ENCODE measurements around the gene HOXD4. TPM values are rescaled to one million over a fixed set of nuclear protein-coding genes. Genes with fewer than 3 reads are reported as not detected.

Gene HOXD4
- total RNA-seq, 2 experiments from 2014 or later = not detected

GRCh38 chr2:176138526-176138922 lies 12.8 kb upstream of the HOXD4 start:
- no peak overlapping the region for H3K4me3 ChIP-seq (ENCODE audit: low read length)
- ATAC-seq (ENCODE audit: poor library complexity) (no peak), DNase-seq (no peak)
- no peaks in the 10 kb centered on the region for H3K36me3 ChIP-seq (ENCODE audit: insufficient read depth, low read length)
- H3K4me1 ChIP-seq (ENCODE audit: insufficient read depth, low read length) = peaks cover 36% of the 10 kb centered on the region
- ChIA-PET POLR2A (interaction anchor here (1.0 to 1.2 kb wide), 2 partner anchors 11 to 316 kb away, joined by 3 read pairs; no protein-coding TSS in a partner anchor), CTCF (interaction anchor here (1.1 to 1.4 kb wide), 2 partner anchors 12 to 317 kb away, joined by 3 to 5 read pairs; no protein-coding TSS in a partner anchor)
- Mint-ChIP-seq H3K4me1 (ENCODE audit: low read depth) (peaks cover 41% of the 10 kb centered on the region), H3K9me3 (peaks cover 4% of the 10 kb centered on the region), H3K4me3 (peak overlapping the region; percentile 60), H3K27ac (no peak overlapping the region), H3K36me3 (ENCODE audit: low read depth) (peaks cover 3% of the 10 kb centered on the region), H3K27me3 (peaks cover 95% of the 10 kb centered on the region)
- peaks cover 14 to 45% of the 10 kb centered on the region in 2 experiments for H3K9me3 ChIP-seq (ENCODE audit: control insufficient read depth in 1 of 2, insufficient read depth in 1 of 2, low read length in 2 of 2)
- H3K27ac ChIP-seq (ENCODE audit: low read depth in 1 of 2, low read length in 2 of 2) = no peak overlapping the region
- H3K27me3 ChIP-seq (ENCODE audit: control insufficient read depth in 1 of 2, insufficient read depth in 2 of 2, low read length in 2 of 2) = peaks cover 92 to 98% of the 10 kb centered on the region in 2 experiments
- no peak for TF ChIP-seq CTCF (IDR thresholded peaks at IDR 0.05)
- intact Hi-C loops (cut with DNase I, micrococcal nuclease) = loop anchor here in 1 of 2 experiments (10.0 kb wide), 1 partner anchor 1276 kb away; no protein-coding TSS in a partner anchor

GRCh38 chr2:176138923-176139660 lies 12.3 kb upstream of the HOXD4 start:
- DNase-seq = no peak
- no peak for ATAC-seq (ENCODE audit: poor library complexity)
- intact Hi-C loops (cut with DNase I, micrococcal nuclease) = loop anchor here in 1 of 2 experiments (10.0 kb wide), 1 partner anchor 1276 kb away; no protein-coding TSS in a partner anchor
- Histone ChIP-seq H3K27ac (ENCODE audit: low read depth in 1 of 2, low read length in 2 of 2) (no peak overlapping the region), H3K4me1 (ENCODE audit: insufficient read depth, low read length) (peaks cover 36% of the 10 kb centered on the region), H3K27me3 (ENCODE audit: control insufficient read depth in 1 of 2, insufficient read depth in 2 of 2, low read length in 2 of 2) (peaks cover 91 to 98% of the 10 kb centered on the region in 2 experiments), H3K9me3 (ENCODE audit: control insufficient read depth in 1 of 2, insufficient read depth in 1 of 2, low read length in 2 of 2) (peaks cover 14 to 45% of the 10 kb centered on the region in 2 experiments), H3K4me3 (ENCODE audit: low read length) (no peak overlapping the region), H3K36me3 (ENCODE audit: insufficient read depth, low read length) (no peaks in the 10 kb centered on the region)
- Mint-ChIP-seq H3K9me3 (peaks cover 4% of the 10 kb centered on the region), H3K4me1 (ENCODE audit: low read depth) (peaks cover 41% of the 10 kb centered on the region), H3K27me3 (peaks cover 95% of the 10 kb centered on the region), H3K4me3 (peak overlapping the region; percentile 40), H3K27ac (no peak overlapping the region), H3K36me3 (ENCODE audit: low read depth) (peaks cover 3% of the 10 kb centered on the region)
- TF ChIP-seq CTCF (IDR thresholded peaks at IDR 0.05) = no peak
- ChIA-PET CTCF (interaction anchor here (0.7 to 1.1 kb wide), 2 partner anchors 12 to 316 kb away, joined by 3 read pairs; no protein-coding TSS in a partner anchor), POLR2A (interaction anchor here (1.0 to 1.2 kb wide), 2 partner anchors 12 to 316 kb away, joined by 3 read pairs; no protein-coding TSS in a partner anchor)

- ChIA-PET CTCF (interaction anchor here (0.7 to 1.1 kb wide), 3 partner anchors 13 to 315 kb away, joined by 3 read pairs; no protein-coding TSS in a partner anchor), POLR2A (interaction anchor here (0.6 to 1.2 kb wide), 5 partner anchors 13 to 713 kb away, joined by 3 read pairs; no protein-coding TSS in a partner anchor)
- no peak overlapping the region for H3K27ac ChIP-seq (ENCODE audit: low read depth in 1 of 2, low read length in 2 of 2)
- no peaks in the 10 kb centered on the region for H3K36me3 ChIP-seq (ENCODE audit: insufficient read depth, low read length)
- intact Hi-C loops (cut with DNase I, micrococcal nuclease) = loop anchor here (5.0 to 10.0 kb wide), 2 partner anchors 317 to 1275 kb away; no protein-coding TSS in a partner anchor
- peaks cover 36% of the 10 kb centered on the region for H3K4me1 ChIP-seq (ENCODE audit: insufficient read depth, low read length)
- no peak for TF ChIP-seq CTCF (IDR thresholded peaks at IDR 0.05)
- no peak for ATAC-seq (ENCODE audit: poor library complexity)
- Mint-ChIP-seq H3K36me3 (ENCODE audit: low read depth) (peaks cover 3% of the 10 kb centered on the region), H3K27me3 (peaks cover 95% of the 10 kb centered on the region), H3K9me3 (peaks cover 4% of the 10 kb centered on the region), H3K4me1 (ENCODE audit: low read depth) (peaks cover 41% of the 10 kb centered on the region), H3K4me3 (peak overlapping the region; percentile 18), H3K27ac (no peak overlapping the region)
- no peak for DNase-seq
- peaks cover 85 to 98% of the 10 kb centered on the region in 2 experiments for H3K27me3 ChIP-seq (ENCODE audit: control insufficient read depth in 1 of 2, insufficient read depth in 2 of 2, low read length in 2 of 2)
- H3K4me3 ChIP-seq (ENCODE audit: low read length) = peak overlapping the region; percentile 29
- H3K9me3 ChIP-seq (ENCODE audit: control insufficient read depth in 1 of 2, insufficient read depth in 1 of 2, low read length in 2 of 2) = peaks cover 14 to 45% of the 10 kb centered on the region in 2 experiments
Measured at GRCh38 chr2:176139661-176140512, 11.5 kb upstream of the HOXD4 start.
